Forelimb muscle (tissue), 1 donor: ENCODE results near the gene GALNT15. TPM values are rescaled to one million over a fixed set of nuclear protein-coding genes. Genes with fewer than 3 reads are reported as not detected.
A peak's percentile ranks its signal among the peaks of the same experiment; 100 is the strongest.

Source experiments
- DNase-seq: peaks from one replicate; pipeline ENCODE4 v3.0.0-alpha.2; 2013; ENCODE audit warnings: low read depth
- polyA plus RNA-seq: library from polyadenylated mRNA; unstranded; fragments of 120-200 nt; gene quantifications from one replicate; pipeline ENCODE4 v1.2.1, GENCODE V29; 2013; ENCODE audit not compliant: insufficient read length

The GALNT15 gene, protein sequence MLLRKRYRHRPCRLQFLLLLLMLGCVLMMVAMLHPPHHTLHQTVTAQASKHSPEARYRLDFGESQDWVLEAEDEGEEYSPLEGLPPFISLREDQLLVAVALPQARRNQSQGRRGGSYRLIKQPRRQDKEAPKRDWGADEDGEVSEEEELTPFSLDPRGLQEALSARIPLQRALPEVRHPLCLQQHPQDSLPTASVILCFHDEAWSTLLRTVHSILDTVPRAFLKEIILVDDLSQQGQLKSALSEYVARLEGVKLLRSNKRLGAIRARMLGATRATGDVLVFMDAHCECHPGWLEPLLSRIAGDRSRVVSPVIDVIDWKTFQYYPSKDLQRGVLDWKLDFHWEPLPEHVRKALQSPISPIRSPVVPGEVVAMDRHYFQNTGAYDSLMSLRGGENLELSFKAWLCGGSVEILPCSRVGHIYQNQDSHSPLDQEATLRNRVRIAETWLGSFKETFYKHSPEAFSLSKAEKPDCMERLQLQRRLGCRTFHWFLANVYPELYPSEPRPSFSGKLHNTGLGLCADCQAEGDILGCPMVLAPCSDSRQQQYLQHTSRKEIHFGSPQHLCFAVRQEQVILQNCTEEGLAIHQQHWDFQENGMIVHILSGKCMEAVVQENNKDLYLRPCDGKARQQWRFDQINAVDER
- polyA plus RNA-seq = 1.1 TPM

- peak; percentile 28 for DNase-seq
Observed at GRCh38 chr3:16174389-16174788, at the start of gene GALNT15. GALNT15 (plus strand) TSS chr3:16174680; CDS start chr3:16175152, 472 bp downstream.

GRCh38 chr3:16126634-16127033 lies 47.8 kb upstream of the GALNT15 start:
- DNase-seq = no peak

DNA sequence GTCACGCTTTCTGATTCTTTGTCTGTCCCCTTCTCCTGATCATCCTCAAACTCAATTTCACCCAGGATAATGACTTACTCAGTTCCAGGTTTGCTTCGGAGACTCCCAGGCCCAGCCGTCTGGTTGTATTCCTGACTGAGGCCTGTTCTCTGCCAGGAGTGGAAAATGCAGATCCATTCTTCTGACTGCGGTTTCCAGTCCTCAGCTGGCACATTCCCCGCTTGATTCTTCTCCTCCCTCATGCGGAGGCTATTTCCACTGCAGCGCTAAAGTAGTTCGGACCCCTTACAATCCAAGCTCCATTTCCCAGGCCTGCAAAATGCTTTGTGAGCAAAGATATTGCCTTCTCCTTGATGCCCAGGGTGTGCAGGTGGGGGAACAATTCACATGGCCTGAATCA lies 47.2 kb upstream of the GALNT15 start:
- DNase-seq = no peak

DNA sequence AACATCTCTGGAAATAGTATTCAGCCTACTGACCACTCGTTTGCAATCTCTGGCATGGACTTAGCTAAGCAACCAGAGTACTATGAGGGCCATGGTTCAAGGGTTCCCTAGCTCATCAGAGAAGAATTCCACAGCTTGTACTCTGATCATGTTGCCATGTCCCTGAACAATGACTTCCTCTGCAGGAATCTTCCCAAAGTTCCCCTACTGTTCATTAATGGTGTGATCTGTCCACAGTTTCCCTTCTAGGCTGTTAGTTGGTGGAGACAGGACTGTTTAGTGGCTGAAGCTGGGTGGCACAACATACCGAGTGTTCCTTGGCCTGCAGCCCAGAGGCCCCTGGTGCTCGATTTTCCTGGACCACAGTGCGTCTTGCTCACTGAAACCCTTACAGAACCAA lies 44.4 kb upstream of the GALNT15 start:
- no peak for DNase-seq

- no peak for DNase-seq
Observed at GRCh38 chr3:16132190-16132589, 42.3 kb upstream of the GALNT15 start.

- peak; percentile 32 for DNase-seq
Observed at GRCh38 chr3:16132928-16133327, 41.6 kb upstream of the GALNT15 start.

GRCh38 chr3:16134173-16134928 lies 40.1 kb upstream of the GALNT15 start:
- DNase-seq = no peak

- DNase-seq = no peak
Observed at GRCh38 chr3:16136055-16136454, 38.4 kb upstream of the GALNT15 start.

DNA sequence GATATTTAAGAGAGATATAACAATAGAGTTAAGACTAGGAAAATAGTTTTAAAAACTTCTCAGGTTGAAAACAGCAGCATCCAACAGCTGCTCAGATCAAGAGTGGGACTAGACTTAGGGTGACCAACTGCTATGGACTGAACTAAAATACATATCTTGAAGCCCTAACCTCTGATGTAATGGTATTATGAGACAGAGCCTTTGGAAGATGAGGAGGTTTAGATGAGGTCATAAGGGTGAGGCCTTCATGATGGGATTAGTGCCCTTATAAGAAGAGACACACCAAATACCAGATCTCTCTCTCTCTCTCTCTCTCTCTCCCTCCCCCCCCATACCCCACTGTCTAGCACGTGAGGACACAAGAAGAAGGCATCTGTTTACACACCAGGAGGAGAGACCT lies 37.4 kb upstream of the GALNT15 start:
- no peak for DNase-seq

- DNase-seq = no peak
Observed at GRCh38 chr3:16137977-16138376, 36.5 kb upstream of the GALNT15 start.

- DNase-seq = no peak
Observed at GRCh38 chr3:16140116-16140893, 34.2 kb upstream of the GALNT15 start.

DNA sequence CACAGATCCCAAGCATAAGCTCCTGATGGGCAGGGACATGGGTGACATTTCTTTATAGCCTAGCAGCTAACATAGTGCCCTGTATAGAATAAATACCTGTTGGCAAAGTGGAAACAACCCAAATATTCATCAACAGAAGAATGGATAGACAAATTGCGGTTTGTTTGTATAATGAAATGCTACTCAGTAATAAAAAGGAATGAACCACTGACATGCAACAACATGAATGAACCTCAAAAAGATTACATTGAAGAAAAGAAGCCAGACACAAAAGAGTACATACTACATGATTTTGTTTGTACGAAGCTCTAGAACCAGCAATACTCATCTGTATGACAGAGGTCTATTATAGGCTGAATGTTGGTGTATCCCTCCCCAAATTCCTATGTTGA lies 33.6 kb upstream of the GALNT15 start:
- no peak for DNase-seq

GRCh38 chr3:16142350-16143025 lies 32.0 kb upstream of the GALNT15 start:
- DNase-seq = no peak

DNA sequence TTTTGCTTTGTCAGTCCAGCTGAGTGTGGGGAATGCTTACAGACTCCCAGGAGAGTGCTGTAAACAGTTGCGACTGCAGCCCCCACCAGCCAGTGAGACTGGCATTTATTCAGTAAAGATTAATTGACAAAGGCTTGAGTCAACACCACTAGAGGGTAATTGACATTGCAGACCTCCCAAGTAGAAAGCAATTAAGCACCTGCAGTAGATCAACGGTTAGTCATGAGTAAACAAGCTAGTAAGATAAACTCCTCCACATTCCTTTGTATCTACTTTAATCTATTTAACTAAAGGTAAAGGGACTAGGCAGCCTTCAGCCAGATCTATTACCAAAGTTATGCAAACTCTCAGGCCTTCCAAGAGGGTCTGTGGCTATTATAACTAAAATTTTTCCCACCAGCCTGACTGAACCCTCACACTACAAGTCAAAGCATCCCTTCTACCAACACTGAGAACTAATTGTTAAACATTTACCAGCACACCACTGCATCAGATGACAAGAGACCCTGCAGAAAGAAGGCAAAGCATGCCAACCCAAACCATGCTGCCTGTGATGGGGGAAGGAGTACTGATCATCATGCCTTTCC lies 30.5 kb upstream of the GALNT15 start:
- no peak for DNase-seq

GRCh38 chr3:16145176-16145575 lies 29.3 kb upstream of the GALNT15 start:
- DNase-seq = no peak

- no peak for DNase-seq
Observed at GRCh38 chr3:16146015-16146730, 28.3 kb upstream of the GALNT15 start.

GRCh38 chr3:16147220-16147994 lies 27.1 kb upstream of the GALNT15 start:
- DNase-seq = no peak

DNA sequence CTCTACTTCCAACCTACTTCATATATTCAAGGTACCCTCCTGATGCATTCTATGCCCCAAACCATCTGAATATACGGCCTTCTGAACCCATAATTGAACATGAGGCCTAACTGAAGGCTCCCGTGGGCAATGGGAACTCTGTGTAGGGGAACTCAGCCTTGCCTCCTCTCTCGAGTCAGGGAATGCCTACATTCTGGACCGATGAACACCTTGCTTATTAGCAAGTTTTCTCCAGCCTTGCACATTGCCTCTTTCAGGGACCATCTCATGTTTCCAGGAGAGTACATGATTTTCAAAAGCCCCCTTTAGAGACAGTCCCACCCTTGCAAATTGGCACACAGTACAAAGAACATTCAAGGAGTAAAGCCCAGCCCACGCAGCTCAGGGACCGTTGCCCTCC lies 26.3 kb upstream of the GALNT15 start:
- DNase-seq = no peak

DNA sequence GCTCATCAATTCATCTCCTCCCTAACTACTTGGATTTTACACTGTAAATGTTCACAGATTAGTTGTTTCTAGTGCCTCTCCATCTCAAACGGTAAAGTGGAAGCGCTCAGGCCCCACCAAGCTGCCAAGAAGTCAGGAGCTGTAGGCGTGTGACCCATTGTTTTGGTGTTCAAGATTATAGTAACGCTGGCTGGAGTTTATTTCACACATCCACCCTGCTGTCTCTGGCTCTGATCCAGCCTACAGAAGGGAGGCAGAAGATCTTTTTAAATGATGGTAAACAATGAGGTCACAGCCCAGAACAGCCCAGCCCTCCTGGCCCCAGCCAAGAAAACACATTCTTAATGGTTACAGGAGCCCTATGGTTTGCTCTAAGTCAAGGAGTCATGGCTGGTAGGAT lies 25.7 kb upstream of the GALNT15 start:
- DNase-seq = peak; percentile 59
